ENCODE data around the gene TNIP1. TPM values are rescaled to one million over a fixed set of nuclear protein-coding genes. Genes with fewer than 3 reads are reported as not detected.

The TNIP1 gene
- total and polyA plus RNA-seq, 2 experiments from 2014 or later, result 94.9 to 134 TPM

DNA sequence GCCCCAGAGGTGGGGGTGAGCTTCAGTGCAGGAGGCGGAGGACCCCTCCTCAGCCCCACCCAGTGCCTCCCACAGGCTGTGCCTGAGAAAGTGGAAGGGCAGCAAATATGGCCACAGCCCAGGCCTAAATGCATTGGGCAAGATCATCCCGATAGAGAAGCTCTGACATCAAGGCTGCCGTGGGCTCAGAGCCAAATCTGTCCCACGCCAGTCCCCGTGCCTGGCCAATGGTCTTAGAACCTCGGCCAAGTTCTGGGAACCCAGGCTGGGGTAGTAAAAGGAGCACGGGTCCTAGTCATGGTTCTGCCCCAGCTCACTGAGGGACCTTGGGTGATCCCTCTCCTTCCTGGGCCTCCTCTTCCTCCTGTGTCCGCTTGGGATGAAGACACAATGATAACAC lies 27.7 kb upstream of the TNIP1 start:
- no peak for DNase-seq (ENCODE audit: low read depth in 1 of 2, low spot score in 1 of 2)
- Histone ChIP-seq H3K27me3 (no peaks in the 10 kb centered on the region), H3K36me3 (peaks cover 82% of the 10 kb centered on the region), H3K4me1 (ENCODE audit: low read depth) (no peaks in the 10 kb centered on the region), H3K4me3 (no peak overlapping the region), H3K27ac (peak overlapping the region; percentile 9), H3K9me3 (ENCODE audit: low read depth) (no peaks in the 10 kb centered on the region)
- TF ChIP-seq, protein P1, sequence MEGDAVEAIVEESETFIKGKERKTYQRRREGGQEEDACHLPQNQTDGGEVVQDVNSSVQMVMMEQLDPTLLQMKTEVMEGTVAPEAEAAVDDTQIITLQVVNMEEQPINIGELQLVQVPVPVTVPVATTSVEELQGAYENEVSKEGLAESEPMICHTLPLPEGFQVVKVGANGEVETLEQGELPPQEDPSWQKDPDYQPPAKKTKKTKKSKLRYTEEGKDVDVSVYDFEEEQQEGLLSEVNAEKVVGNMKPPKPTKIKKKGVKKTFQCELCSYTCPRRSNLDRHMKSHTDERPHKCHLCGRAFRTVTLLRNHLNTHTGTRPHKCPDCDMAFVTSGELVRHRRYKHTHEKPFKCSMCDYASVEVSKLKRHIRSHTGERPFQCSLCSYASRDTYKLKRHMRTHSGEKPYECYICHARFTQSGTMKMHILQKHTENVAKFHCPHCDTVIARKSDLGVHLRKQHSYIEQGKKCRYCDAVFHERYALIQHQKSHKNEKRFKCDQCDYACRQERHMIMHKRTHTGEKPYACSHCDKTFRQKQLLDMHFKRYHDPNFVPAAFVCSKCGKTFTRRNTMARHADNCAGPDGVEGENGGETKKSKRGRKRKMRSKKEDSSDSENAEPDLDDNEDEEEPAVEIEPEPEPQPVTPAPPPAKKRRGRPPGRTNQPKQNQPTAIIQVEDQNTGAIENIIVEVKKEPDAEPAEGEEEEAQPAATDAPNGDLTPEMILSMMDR (IDR thresholded peaks at IDR 0.05; ENCODE audit: low read depth, low read length), result no peak

DNA sequence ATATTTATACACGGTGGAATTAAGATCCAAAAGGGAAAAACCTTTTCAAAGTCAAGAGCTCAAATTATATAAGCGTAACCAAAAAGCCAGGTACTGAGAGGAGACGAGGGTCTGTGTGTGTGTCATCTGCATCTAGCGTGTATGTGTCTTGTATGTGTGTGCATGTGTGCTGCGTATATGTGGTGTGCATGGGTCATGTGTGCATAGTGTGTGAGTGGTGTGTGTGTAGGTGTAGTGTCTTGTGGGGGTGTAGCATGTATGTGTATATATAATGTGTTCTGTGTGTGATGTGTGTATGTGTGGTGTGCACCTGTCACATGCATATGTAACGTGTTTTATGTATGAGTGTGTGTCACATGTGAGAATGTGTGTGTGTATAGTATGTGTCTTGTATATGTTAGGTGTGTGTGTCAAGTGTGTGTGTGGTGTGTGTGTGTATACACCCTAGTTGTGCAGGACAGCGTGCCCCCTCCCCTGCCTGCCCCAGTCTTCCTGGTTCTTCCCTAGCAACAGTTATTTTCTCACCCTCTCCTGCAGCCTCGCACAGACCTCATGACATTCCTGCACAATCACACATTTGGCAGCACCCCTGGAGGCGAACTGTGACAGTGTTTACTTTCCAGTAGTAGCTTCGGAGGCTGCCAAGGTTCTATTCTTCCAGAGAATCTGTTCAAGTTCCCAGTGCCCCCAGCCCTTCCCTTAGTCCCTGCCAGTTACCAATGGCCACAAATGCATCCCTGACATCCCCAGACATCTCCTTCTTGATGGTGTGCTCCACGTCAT lies 27.1 kb upstream of the TNIP1 start:
- Histone ChIP-seq H3K4me1 (ENCODE audit: low read depth) (no peaks in the 10 kb centered on the region), H3K27ac (peak overlapping the region; percentile 9), H3K4me3 (no peak overlapping the region), H3K27me3 (no peaks in the 10 kb centered on the region), H3K9me3 (ENCODE audit: low read depth) (no peaks in the 10 kb centered on the region), H3K36me3 (peaks cover 83% of the 10 kb centered on the region)
- peak in 1 of 2 donors; percentile 71 for DNase-seq (ENCODE audit: low read depth in 1 of 2, low spot score in 1 of 2)
- TF ChIP-seq, protein P1 (IDR thresholded peaks at IDR 0.05; ENCODE audit: low read depth, low read length), result peak; percentile 7

DNA sequence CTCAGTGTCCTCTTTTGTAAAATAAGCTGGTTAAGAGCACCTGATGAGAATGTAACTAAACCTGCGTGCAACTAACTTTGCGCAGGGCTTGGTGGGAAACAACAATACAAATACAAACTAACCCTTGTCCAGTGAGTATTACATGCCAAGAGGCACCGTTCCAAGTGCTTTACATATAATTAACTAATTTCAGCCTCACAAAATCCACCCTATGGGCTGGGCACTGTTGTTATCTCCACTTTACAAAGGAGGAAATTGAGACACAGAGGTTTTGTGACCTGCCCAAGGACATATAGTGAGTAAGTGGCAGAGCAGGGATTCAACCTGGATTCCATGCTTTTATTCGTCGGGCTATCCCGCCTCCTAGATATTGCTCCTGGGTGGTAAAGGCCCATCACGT lies 26.2 kb upstream of the TNIP1 start:
- Histone ChIP-seq H3K27me3 (no peaks in the 10 kb centered on the region), H3K27ac (peak overlapping the region; percentile 3), H3K36me3 (peaks cover 80% of the 10 kb centered on the region), H3K9me3 (ENCODE audit: low read depth) (no peaks in the 10 kb centered on the region), H3K4me3 (no peak overlapping the region), H3K4me1 (ENCODE audit: low read depth) (no peaks in the 10 kb centered on the region)
- no peak for DNase-seq (ENCODE audit: low read depth in 1 of 2, low spot score in 1 of 2)
- TF ChIP-seq, protein P1 (IDR thresholded peaks at IDR 0.05; ENCODE audit: low read depth, low read length), result no peak

DNA sequence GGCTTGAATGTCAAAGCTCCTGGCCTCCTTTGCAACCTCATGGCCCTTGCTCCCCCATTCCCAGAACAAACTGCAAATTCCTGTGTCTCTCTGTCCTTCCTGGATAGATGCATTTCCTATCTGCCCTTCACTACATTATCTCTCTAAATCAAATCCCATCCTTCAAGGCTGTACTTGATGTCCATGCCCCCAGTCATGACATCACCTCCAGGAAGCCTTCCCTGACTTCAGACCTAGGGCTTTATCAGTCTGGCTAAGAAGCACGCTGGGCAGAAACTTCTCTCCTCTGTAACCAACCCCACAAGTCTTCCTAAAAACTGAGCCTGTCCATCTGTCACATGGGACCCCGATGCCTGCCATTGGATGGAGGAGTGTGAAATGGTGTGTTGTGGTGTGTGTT lies 25.7 kb upstream of the TNIP1 start:
- Histone ChIP-seq H3K9me3 (ENCODE audit: low read depth) (no peaks in the 10 kb centered on the region), H3K4me1 (ENCODE audit: low read depth) (peaks cover 4% of the 10 kb centered on the region), H3K27ac (no peak overlapping the region), H3K36me3 (peaks cover 78% of the 10 kb centered on the region), H3K4me3 (no peak overlapping the region), H3K27me3 (no peaks in the 10 kb centered on the region)
- DNase-seq (ENCODE audit: low read depth in 1 of 2, low spot score in 1 of 2), result no peak
- TF ChIP-seq, protein P1 (IDR thresholded peaks at IDR 0.05; ENCODE audit: low read depth, low read length), result no peak

DNA sequence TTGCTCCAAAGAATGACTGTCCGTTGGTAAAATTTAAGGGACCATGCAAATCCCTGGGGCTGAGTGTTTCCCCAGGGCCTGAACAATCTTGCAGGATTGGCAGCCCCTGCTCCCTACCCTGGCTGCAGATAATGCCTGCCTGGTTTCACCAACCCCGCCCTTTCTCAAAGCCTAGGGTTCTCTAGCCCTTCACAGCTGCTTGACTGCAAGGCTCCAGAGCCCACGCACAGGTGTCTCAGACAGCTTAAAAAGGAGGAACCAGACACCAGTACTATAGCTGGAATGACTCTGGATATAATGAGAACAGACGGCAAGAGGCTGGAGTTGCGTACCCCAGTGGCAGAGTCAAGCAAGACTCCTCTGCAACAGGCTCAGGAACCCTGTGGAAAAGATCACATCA lies 25.2 kb upstream of the TNIP1 start:
- Histone ChIP-seq H3K9me3 (ENCODE audit: low read depth) (no peaks in the 10 kb centered on the region), H3K4me1 (ENCODE audit: low read depth) (peaks cover 8% of the 10 kb centered on the region), H3K27me3 (no peaks in the 10 kb centered on the region), H3K36me3 (peaks cover 78% of the 10 kb centered on the region), H3K27ac (no peak overlapping the region), H3K4me3 (no peak overlapping the region)
- TF ChIP-seq, protein P1 (IDR thresholded peaks at IDR 0.05; ENCODE audit: low read depth, low read length), result no peak
- DNase-seq (ENCODE audit: low read depth in 1 of 2, low spot score in 1 of 2), result no peak
